ENCODE results near the gene SEMA4D.
A peak's percentile ranks its signal among the peaks of the same experiment; 100 is the strongest.

The SEMA4D gene

DNA sequence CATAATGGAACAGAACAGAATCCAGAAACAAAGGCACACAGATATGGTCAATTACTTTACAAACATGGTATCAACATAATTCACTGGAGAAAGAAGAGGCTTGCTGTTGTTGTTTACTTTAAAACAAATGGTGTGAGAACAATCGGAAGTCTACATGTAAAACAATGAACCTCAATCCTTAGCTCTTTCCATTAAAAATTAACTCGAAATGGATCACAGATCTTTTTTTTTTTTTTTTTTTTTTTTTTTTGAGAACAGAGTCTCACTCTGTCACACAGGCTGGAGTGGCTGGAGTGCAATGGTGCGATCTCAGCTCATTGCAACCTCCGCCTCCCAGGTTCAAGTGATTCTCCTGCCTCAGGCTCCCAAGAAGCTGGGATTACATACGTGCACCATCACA lies 9.8 kb downstream of the SEMA4D start:
- Histone ChIP-seq H3K27ac (ENCODE audit: low read length) (no peak overlapping the region), H3K4me3 (ENCODE audit: low read length) (no peak overlapping the region), H3K36me3 (replicated peaks; ENCODE audit: low read depth, low read length) (peaks cover 6% of the 10 kb centered on the region), H3K9me3 (ENCODE audit: insufficient read depth, low read length) (no peaks in the 10 kb centered on the region), H3K4me2 (ENCODE audit: low read length) (no peak overlapping the region), H3K9ac (ENCODE audit: low read length) (no peak overlapping the region), H3K79me2 (ENCODE audit: low read length) (peaks cover 35% of the 10 kb centered on the region), H2AFZ (ENCODE audit: low read depth, low read length) (no peak overlapping the region), H4K20me1 (ENCODE audit: insufficient read depth, low read length) (peaks cover 5% of the 10 kb centered on the region), H3K4me1 (ENCODE audit: low read length) (peaks cover 29% of the 10 kb centered on the region), H3K27me3 (ENCODE audit: low read depth, low read length) (no peaks in the 10 kb centered on the region)
- no peak for TF ChIP-seq EZH2phosphoT487 (IDR thresholded peaks at IDR 0.05; ENCODE audit: low read depth)
- TF ChIP-seq, protein P1, sequence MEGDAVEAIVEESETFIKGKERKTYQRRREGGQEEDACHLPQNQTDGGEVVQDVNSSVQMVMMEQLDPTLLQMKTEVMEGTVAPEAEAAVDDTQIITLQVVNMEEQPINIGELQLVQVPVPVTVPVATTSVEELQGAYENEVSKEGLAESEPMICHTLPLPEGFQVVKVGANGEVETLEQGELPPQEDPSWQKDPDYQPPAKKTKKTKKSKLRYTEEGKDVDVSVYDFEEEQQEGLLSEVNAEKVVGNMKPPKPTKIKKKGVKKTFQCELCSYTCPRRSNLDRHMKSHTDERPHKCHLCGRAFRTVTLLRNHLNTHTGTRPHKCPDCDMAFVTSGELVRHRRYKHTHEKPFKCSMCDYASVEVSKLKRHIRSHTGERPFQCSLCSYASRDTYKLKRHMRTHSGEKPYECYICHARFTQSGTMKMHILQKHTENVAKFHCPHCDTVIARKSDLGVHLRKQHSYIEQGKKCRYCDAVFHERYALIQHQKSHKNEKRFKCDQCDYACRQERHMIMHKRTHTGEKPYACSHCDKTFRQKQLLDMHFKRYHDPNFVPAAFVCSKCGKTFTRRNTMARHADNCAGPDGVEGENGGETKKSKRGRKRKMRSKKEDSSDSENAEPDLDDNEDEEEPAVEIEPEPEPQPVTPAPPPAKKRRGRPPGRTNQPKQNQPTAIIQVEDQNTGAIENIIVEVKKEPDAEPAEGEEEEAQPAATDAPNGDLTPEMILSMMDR (IDR thresholded peaks at IDR 0.05; ENCODE audit: low read depth, low read length), result no peak

DNA sequence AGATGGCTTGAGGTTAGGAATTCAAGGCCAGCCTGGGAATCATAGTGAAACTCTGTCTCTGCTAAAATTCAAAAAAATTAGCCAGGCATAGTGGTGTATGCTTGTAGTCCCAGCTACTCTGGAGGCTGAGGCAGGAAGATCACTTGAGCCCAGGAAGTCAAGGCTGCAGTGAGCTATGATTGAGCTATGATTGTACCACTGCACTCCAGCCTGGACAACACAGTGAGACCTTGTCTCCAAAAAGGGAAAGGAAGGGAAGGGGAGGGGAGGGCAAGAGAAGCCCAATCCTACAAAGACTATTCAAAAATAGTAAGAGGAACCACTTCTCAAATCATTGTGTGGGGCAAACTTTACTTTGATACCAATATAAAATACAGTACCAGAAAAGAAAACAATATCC lies 11.2 kb downstream of the SEMA4D start:
- Histone ChIP-seq H4K20me1 (ENCODE audit: insufficient read depth, low read length) (peaks cover 5% of the 10 kb centered on the region), H2AFZ (ENCODE audit: low read depth, low read length) (no peak overlapping the region), H3K27ac (ENCODE audit: low read length) (no peak overlapping the region), H3K4me2 (ENCODE audit: low read length) (no peak overlapping the region), H3K9me3 (ENCODE audit: insufficient read depth, low read length) (no peaks in the 10 kb centered on the region), H3K79me2 (ENCODE audit: low read length) (peaks cover 25% of the 10 kb centered on the region), H3K4me3 (ENCODE audit: low read length) (no peak overlapping the region), H3K4me1 (ENCODE audit: low read length) (peaks cover 29% of the 10 kb centered on the region), H3K27me3 (ENCODE audit: low read depth, low read length) (no peaks in the 10 kb centered on the region), H3K9ac (ENCODE audit: low read length) (no peak overlapping the region), H3K36me3 (replicated peaks; ENCODE audit: low read depth, low read length) (peaks cover 6% of the 10 kb centered on the region)
- TF ChIP-seq EZH2phosphoT487 (IDR thresholded peaks at IDR 0.05; ENCODE audit: low read depth), result no peak
- TF ChIP-seq, protein P1 (IDR thresholded peaks at IDR 0.05; ENCODE audit: low read depth, low read length), result no peak

DNA sequence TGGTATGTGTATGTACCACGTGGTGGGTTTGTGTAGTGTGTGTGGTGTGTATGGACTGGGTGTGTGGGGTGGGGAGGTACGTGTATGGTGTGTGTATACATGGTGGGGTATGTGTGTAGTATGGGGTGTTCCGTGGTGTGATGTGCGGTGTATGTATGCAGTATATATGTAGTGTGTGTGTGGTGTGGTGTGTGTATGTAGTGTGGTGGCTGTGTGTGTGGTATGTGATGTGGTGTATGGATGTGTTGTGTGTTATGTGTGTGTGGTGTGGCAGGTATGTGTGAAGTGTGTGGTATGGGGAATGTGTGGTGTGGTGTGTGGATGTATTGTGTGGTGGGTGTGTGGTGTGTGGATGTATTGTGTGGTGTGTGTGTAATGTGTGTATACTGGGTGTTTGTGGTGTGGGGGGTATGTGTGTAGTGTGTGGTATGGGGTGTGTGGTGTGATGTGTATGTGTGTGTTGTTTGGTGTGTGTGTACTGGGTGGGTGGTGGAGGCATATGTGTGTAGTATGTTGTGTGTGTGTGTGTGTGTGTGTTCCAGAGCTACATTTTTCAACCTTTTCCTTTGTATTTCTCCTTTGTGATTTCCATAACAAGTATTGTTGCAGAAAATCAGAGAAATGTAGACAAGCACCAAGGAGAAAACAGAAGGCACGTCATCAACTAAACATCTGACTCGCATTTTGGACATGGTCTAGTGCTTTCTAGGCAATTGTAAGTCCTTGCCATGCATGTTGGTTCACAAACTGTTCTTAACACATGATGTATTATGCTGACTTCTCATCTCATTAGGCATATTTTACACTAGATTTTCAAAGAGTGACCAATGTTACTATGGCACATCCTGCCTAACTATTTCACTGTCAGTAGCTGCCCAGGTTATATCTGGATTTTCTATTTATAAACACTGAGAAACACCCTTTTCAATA lies 13.2 kb downstream of the SEMA4D start:
- H3K4me2 ChIP-seq (ENCODE audit: low read length), result peak overlapping the region; percentile 99
- peaks cover 22% of the 10 kb centered on the region for H3K79me2 ChIP-seq (ENCODE audit: low read length)
- peak overlapping the region; percentile 71 for H3K9ac ChIP-seq (ENCODE audit: low read length)
- H3K27ac ChIP-seq (ENCODE audit: low read length), result no peak overlapping the region
- H2AFZ ChIP-seq (ENCODE audit: low read depth, low read length), result peak overlapping the region; percentile 84; the same call in 1 of the 2 replicates
- H3K27me3 ChIP-seq (ENCODE audit: low read depth, low read length), result no peaks in the 10 kb centered on the region
- no peak for TF ChIP-seq EZH2phosphoT487 (IDR thresholded peaks at IDR 0.05; ENCODE audit: low read depth)
- TF ChIP-seq, protein P1 (IDR thresholded peaks at IDR 0.05; ENCODE audit: low read depth, low read length), result no peak
- no peaks in the 10 kb centered on the region for H3K9me3 ChIP-seq (ENCODE audit: insufficient read depth, low read length)
- no peaks in the 10 kb centered on the region for H4K20me1 ChIP-seq (ENCODE audit: insufficient read depth, low read length)
- H3K4me1 ChIP-seq (ENCODE audit: low read length), result peaks cover 16% of the 10 kb centered on the region
- H3K36me3 ChIP-seq (replicated peaks; ENCODE audit: low read depth, low read length), result peaks cover 6% of the 10 kb centered on the region
- peak overlapping the region; percentile 92 for H3K4me3 ChIP-seq (ENCODE audit: low read length)

DNA sequence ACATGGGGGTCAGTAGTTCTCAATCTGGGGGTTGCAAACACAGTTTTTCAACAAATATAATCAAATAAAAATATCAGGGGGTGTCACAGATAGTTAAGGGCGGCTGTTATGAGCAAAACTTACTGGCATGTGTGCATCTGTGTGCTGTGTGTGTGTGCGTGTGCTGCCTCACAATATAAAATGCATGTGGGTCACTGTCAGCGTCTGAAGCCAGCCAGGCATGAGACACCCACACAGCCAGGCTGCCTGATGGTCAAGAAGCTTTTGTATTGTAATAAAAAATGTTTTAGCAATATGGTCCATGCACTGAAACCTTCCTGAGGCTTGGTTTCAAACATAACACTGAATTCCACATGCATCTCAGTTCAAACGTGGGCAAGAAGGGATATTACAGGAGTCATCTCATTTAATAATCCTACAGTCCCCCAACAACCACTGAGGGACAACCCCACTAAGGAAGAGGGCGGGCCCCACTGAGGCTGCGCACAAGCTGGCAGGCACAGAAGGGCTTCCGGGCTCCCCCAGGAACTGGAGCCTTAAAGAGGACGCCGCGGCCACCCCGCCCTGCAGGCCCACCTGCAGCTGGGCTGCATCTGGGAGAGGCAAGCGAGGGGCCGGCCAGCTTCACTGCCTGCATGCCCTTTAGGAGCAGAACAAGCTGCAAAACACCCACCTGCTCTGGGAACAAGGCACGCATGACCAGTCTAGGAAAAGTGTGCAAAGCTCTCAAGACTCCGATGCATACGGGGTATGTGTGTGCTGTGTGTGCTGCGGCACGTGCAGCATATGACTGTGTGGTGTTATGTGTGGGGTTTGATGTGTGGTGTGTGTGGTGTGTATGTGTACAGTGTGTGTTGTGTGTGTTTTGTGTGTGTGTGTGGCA lies 14.1 kb downstream of the SEMA4D start:
- Histone ChIP-seq H3K4me2 (ENCODE audit: low read length) (peak overlapping the region; percentile 99), H3K79me2 (ENCODE audit: low read length) (peaks cover 22% of the 10 kb centered on the region), H3K27me3 (ENCODE audit: low read depth, low read length) (no peaks in the 10 kb centered on the region), H3K4me1 (ENCODE audit: low read length) (peaks cover 16% of the 10 kb centered on the region), H4K20me1 (ENCODE audit: insufficient read depth, low read length) (no peaks in the 10 kb centered on the region), H2AFZ (ENCODE audit: low read depth, low read length) (peak overlapping the region; percentile 84; the same call in 1 of the 2 replicates), H3K9ac (ENCODE audit: low read length) (peak overlapping the region; percentile 71), H3K27ac (ENCODE audit: low read length) (no peak overlapping the region), H3K4me3 (ENCODE audit: low read length) (peak overlapping the region; percentile 92), H3K36me3 (replicated peaks; ENCODE audit: low read depth, low read length) (peaks cover 9% of the 10 kb centered on the region), H3K9me3 (ENCODE audit: insufficient read depth, low read length) (no peaks in the 10 kb centered on the region)
- TF ChIP-seq, protein P1 (IDR thresholded peaks at IDR 0.05; ENCODE audit: low read depth, low read length), result no peak
- no peak for TF ChIP-seq EZH2phosphoT487 (IDR thresholded peaks at IDR 0.05; ENCODE audit: low read depth)
